HCT116 (cell line): Measurements from ENCODE around the gene DIS3L2. TPM values are rescaled to one million over a fixed set of nuclear protein-coding genes. Genes with fewer than 3 reads are reported as not detected.

Experiments
- ATAC-seq: fragments of 200-7000 bp; cut with Tn5 transposase; 2 replicates; pipeline ENCODE4 v1.9.1; 2020; ENCODE audit warnings: mild to moderate bottlenecking, moderate library complexity
- BruUV-seq: library from RNA; stranded (reverse); fragments of 400-500 nt; replicated peaks from 2 replicates; lab custom pipeline; 2021; lab: Mats Ljungman, UMichigan
- CTCF ChIA-PET: fragments of 300-600 bp; sonication (Branson Sonifier 250); formaldehyde crosslinking; loops from one replicate; lab custom pipeline; 2021; ENCODE audit warnings: antibody characterized with exemption; lab: Charles Lee
- POLR2A ChIA-PET: fragments of 300-600, 350-600 bp; sonication (Branson Sonifier 250); formaldehyde crosslinking; loops from one replicate; lab custom pipeline; 2021; ENCODE audit warnings: antibody characterized with exemption; lab: Charles Lee
- RAD21 ChIA-PET, 2 experiments: fragments of 300-600 bp; sonication (Branson Sonifier 250); formaldehyde crosslinking; loops; one replicate each; lab custom pipeline; 2023; ENCODE audit warnings: low total read pairs in 2 of 2; ENCODE audit not compliant: uncharacterized antibody in 2 of 2, unreplicated experiment in 2 of 2, low non-redundant PET in 1 of 2; lab: Charles Lee
- DNase-seq: peaks from one replicate; pipeline ENCODE4 v3.0.0-alpha.2; 2010; ENCODE audit warnings: low read depth, low spot score
- H2AFZ ChIP-seq: fragments of 200-600 bp; shearing (Covaris generic), sonication (generic); 2 replicates; pipeline ENCODE4 v1.6.1; 2017; ENCODE audit warnings: low read depth, mixed run types, mixed read lengths, antibody characterized with exemption, low read length; ENCODE audit not compliant: poor library complexity, severe bottlenecking
- H3K27ac ChIP-seq: 2 replicates; pipeline ENCODE4 v1.5.1; 2012; ENCODE audit warnings: low read depth, low read length
- H3K27me3 ChIP-seq: fragments of 200-600 bp; sonication (generic); 2 replicates; pipeline ENCODE4 v1.6.1; 2016; ENCODE audit warnings: mixed run types, low read length, mixed read lengths; ENCODE audit not compliant: insufficient read depth
- H3K36me3 ChIP-seq, 2 experiments: fragments of 200-500 bp in 1 of 2; fragments of 200-600 bp in 1 of 2; sonication (Bioruptor generic) in 1 of 2; sonication (generic) in 1 of 2; 2 replicates each; pipeline versions ENCODE4 v1.5.1 to v1.6.1; 2014 to 2016; ENCODE audit warnings: low read length in 2 of 2, inconsistent platforms in 1 of 2, mixed read lengths in 1 of 2, mixed run types in 1 of 2; ENCODE audit not compliant: insufficient read depth in 2 of 2, control insufficient read depth in 1 of 2
- H3K4me1 ChIP-seq, 2 experiments: fragments of 200-600 bp in 1 of 2; sonication (generic) in 1 of 2; 2 replicates each; pipeline versions ENCODE4 v1.5.1 to v1.6.1; 2012 to 2017; ENCODE audit warnings: low read length in 2 of 2, inconsistent platforms in 1 of 2, mild to moderate bottlenecking in 1 of 2, mixed read lengths in 1 of 2, mixed run types in 1 of 2, moderate library complexity in 1 of 2; ENCODE audit not compliant: insufficient read depth in 2 of 2, control insufficient read depth in 1 of 2
- H3K4me2 ChIP-seq: fragments of 200-600 bp; sonication (generic); 2 replicates; pipeline ENCODE4 v1.6.1; 2017; ENCODE audit warnings: mixed run types, low read length, mixed read lengths
- H3K4me3 ChIP-seq, 2 experiments: fragments of 200-600 bp in 1 of 2; sonication (generic) in 1 of 2; replicated peaks in 1 of 2; 2 replicates each; pipeline ENCODE4 v1.5.1; 2011 to 2016; ENCODE audit warnings: low read length in 2 of 2, control low read depth in 1 of 2, low read depth in 1 of 2, mild to moderate bottlenecking in 1 of 2, mixed read lengths in 1 of 2, mixed run types in 1 of 2
- H3K79me2 ChIP-seq: fragments of 200-600 bp; sonication (generic); 2 replicates; pipeline ENCODE4 v1.6.1; 2017; ENCODE audit warnings: mild to moderate bottlenecking, mixed run types, low read length, moderate library complexity, mixed read lengths; ENCODE audit not compliant: insufficient read depth
- H3K9ac ChIP-seq: fragments of 200-600 bp; sonication (generic); 2 replicates; pipeline ENCODE4 v1.6.1; 2016; ENCODE audit warnings: low read length, mixed read lengths
- H3K9me2 ChIP-seq: fragments of 200-600 bp; sonication (generic), shearing (Covaris generic); 2 replicates; pipeline ENCODE4 v1.6.1; 2017; ENCODE audit warnings: mixed run types, mild to moderate bottlenecking, moderate library complexity; ENCODE audit not compliant: insufficient read depth
- H3K9me3 ChIP-seq, 2 experiments: fragments of 200-500 bp in 1 of 2; fragments of 200-600 bp in 1 of 2; sonication (Bioruptor generic) in 1 of 2; sonication (generic) in 1 of 2; 2 replicates each; pipeline ENCODE4 v1.6.1; 2014 to 2017; ENCODE audit warnings: low read length in 2 of 2, mixed read lengths in 2 of 2, inconsistent platforms in 1 of 2, low read depth in 1 of 2, mild to moderate bottlenecking in 1 of 2, mixed run types in 1 of 2, moderate library complexity in 1 of 2; ENCODE audit not compliant: control insufficient read depth in 1 of 2, insufficient read depth in 1 of 2
- H4K20me1 ChIP-seq: fragments of 200-600 bp; sonication (generic), shearing (Covaris generic); 2 replicates; pipeline ENCODE4 v1.6.1; 2017; ENCODE audit warnings: mixed run types, mild to moderate bottlenecking, moderate library complexity; ENCODE audit not compliant: insufficient read depth
- ATF3 ChIP-seq: IDR thresholded peaks from 2 replicates; pipeline ENCODE4 v1.6.1; 2012
- CBX3 ChIP-seq: IDR thresholded peaks from 2 replicates; pipeline ENCODE4 v1.6.1; 2012; ENCODE audit warnings: low read depth
- CTCF ChIP-seq, 3 experiments: fragments of 200-600 bp in 1 of 3; sonication (generic) in 1 of 3; IDR thresholded peaks in 2 of 3; conservative IDR thresholded peaks in 1 of 3; 2 replicates each; pipeline ENCODE4 v1.5.1; 2012 to 2017; ENCODE audit warnings: low read depth in 2 of 3, low read length in 2 of 3, antibody characterized with exemption in 1 of 3, borderline replicate concordance in 1 of 3, control low read depth in 1 of 3, mild to moderate bottlenecking in 1 of 3, mixed read lengths in 1 of 3, mixed run types in 1 of 3, moderate library complexity in 1 of 3; ENCODE audit not compliant: insufficient read depth in 1 of 3
- ELF1 ChIP-seq: IDR thresholded peaks from 2 replicates; pipeline ENCODE4 v1.6.1; 2012; ENCODE audit warnings: low read depth, borderline replicate concordance
- EZH2phosphoT487 ChIP-seq: fragments of 200-600 bp; IDR thresholded peaks from 2 replicates; pipeline ENCODE4 v1.6.1; 2018; ENCODE audit warnings: antibody characterized with exemption, borderline replicate concordance
- FOSL1 ChIP-seq: IDR thresholded peaks from 2 replicates; pipeline ENCODE4 v1.6.1; 2012; ENCODE audit warnings: low read depth
- JUND ChIP-seq: IDR thresholded peaks from 2 replicates; pipeline ENCODE4 v1.6.1; 2012
- MAX ChIP-seq: IDR thresholded peaks from 2 replicates; pipeline ENCODE4 v1.6.1; 2012
- POLR2A ChIP-seq: IDR thresholded peaks from 2 replicates; pipeline ENCODE4 v1.7.0; 2011; ENCODE audit warnings: borderline replicate concordance; ENCODE audit not compliant: insufficient read depth, insufficient read length; ENCODE audit errors: extremely low read depth
- REST ChIP-seq: IDR thresholded peaks from 2 replicates; pipeline ENCODE4 v1.6.1; 2012; ENCODE audit warnings: low read depth
- SP1 ChIP-seq: IDR thresholded peaks from 2 replicates; pipeline ENCODE4 v1.6.1; 2012; ENCODE audit warnings: low read depth
- SRF ChIP-seq: IDR thresholded peaks from 2 replicates; pipeline ENCODE4 v1.6.1; 2012; ENCODE audit warnings: low read depth
- TCF7L2 ChIP-seq: IDR thresholded peaks from 2 replicates; pipeline ENCODE4 v1.7.0; 2011; ENCODE audit warnings: borderline replicate concordance, inconsistent platforms; ENCODE audit not compliant: insufficient read depth, insufficient read length; ENCODE audit errors: extremely low read depth
- ZBTB33 ChIP-seq: IDR thresholded peaks from 2 replicates; pipeline ENCODE4 v1.6.1; 2011; ENCODE audit warnings: mild to moderate bottlenecking, low read length, moderate library complexity; ENCODE audit not compliant: insufficient replicate concordance; ENCODE audit errors: extremely low read depth
- intact Hi-C: fragments of 100-400 bp; cut with micrococcal nuclease; formaldehyde crosslinking; loops from 2 replicates; pipeline ENCODE4 v1.10.0; 2022
- total RNA-seq: library from RNA; stranded (reverse); gene quantifications from one replicate; pipeline ENCODE4 v1.2.1, GENCODE V29; 2021; ENCODE audit not compliant: unreplicated experiment

The DIS3L2 gene
- total RNA-seq, 1 experiment from 2014 or later = 42.5 TPM

- BruUV-seq = no TSS peak
- Histone ChIP-seq H3K27ac (no peak overlapping the region), H2AFZ (no peak overlapping the region), H3K36me3 (no peaks in the 10 kb centered on the region), H3K9me2 (no peaks in the 10 kb centered on the region), H3K9ac (no peak overlapping the region), H3K79me2 (no peaks in the 10 kb centered on the region), H3K27me3 (no peaks in the 10 kb centered on the region), H3K4me1 (no peaks in the 10 kb centered on the region), H4K20me1 (no peaks in the 10 kb centered on the region), H3K4me3 (no peak overlapping the region), H3K9me3 (no peaks in the 10 kb centered on the region), H3K4me2 (no peak overlapping the region)
- POLR2A ChIA-PET = no interaction called here
- DNase-seq (no peak), ATAC-seq (no peak)
- no peak for TF ChIP-seq REST
- TF ChIP-seq MAX = no peak
- TF ChIP-seq CTCF (IDR thresholded peaks at IDR 0.05 in 2 of 3, conservative IDR thresholded peaks at IDR 0.05 in 1 of 3; ENCODE audit: borderline replicate concordance in 1 of 3, insufficient read depth in 1 of 3, low read depth in 2 of 3, low read length in 2 of 3) = no peak
- no peak for TF ChIP-seq POLR2A
- no peak for TF ChIP-seq CBX3
- no peak for TF ChIP-seq ATF3
- TF ChIP-seq JUND = no peak
- no peak for TF ChIP-seq FOSL1
- no peak for TF ChIP-seq SP1
- no peak for TF ChIP-seq ZBTB33
- no peak for TF ChIP-seq TCF7L2
- no peak for TF ChIP-seq SRF
- no peak for TF ChIP-seq EZH2phosphoT487
- no peak for TF ChIP-seq ELF1
- intact Hi-C loops = loop anchor here (2.0 kb wide), 1 partner anchor 214 kb away; no protein-coding TSS in a partner anchor
- RAD21 ChIA-PET = no interaction called here
- CTCF ChIA-PET = no interaction called here
Measured at GRCh38 chr2:232138441-232138840, 176.9 kb downstream of the DIS3L2 start.
